GM12872 (cell line): Measurements from ENCODE around the gene SFT2D3.

ENCODE experiments used
- TF ChIP-seq, protein P1 (sequence below): IDR thresholded peaks from 3 replicates; pipeline ENCODE4 v1.5.1; 2011; ENCODE audit warnings: low read depth, mild to moderate bottlenecking, low read length, moderate library complexity; ENCODE audit not compliant: insufficient read depth

Gene SFT2D3

DNA sequence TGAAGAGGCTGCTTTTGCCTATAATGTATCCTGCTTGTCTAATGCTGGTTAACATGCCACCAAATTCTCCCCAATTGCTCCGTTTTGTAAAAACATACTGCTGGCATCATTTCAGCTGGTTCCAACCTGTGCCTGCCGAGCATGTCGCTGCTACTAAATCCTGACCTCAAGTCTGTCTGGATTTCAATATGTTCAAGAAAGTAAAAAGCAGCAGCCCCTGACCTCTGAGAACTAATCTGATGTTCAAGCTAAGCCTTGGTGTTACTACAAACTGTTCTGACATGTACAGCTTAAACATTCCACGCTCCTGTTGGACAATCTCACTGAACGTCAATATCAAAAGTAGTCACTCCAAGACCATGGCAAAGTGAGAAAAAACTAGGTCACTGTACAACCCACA, 46.3 kb downstream of the SFT2D3 start:
- TF ChIP-seq, protein P1, sequence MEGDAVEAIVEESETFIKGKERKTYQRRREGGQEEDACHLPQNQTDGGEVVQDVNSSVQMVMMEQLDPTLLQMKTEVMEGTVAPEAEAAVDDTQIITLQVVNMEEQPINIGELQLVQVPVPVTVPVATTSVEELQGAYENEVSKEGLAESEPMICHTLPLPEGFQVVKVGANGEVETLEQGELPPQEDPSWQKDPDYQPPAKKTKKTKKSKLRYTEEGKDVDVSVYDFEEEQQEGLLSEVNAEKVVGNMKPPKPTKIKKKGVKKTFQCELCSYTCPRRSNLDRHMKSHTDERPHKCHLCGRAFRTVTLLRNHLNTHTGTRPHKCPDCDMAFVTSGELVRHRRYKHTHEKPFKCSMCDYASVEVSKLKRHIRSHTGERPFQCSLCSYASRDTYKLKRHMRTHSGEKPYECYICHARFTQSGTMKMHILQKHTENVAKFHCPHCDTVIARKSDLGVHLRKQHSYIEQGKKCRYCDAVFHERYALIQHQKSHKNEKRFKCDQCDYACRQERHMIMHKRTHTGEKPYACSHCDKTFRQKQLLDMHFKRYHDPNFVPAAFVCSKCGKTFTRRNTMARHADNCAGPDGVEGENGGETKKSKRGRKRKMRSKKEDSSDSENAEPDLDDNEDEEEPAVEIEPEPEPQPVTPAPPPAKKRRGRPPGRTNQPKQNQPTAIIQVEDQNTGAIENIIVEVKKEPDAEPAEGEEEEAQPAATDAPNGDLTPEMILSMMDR: no peak

DNA sequence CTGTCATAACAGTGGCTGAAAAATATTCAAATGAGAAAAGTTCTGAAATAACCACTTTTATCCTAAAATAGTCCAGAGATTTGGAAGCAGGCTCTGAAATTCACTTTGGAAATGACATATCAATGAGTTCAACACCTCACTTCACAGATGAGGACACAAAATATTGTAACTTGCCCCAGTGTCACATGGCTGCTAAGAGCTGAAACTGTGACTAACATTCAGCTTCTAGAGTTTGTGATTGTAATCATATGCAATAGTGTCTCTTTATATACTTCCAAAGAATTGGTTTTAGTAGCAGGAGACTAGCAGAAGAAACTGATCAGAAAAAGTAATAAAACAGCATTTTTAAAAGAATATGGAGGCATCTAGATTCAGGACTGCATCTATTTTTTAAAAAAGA, 52.1 kb downstream of the SFT2D3 start:
- TF ChIP-seq, protein P1: no peak

DNA sequence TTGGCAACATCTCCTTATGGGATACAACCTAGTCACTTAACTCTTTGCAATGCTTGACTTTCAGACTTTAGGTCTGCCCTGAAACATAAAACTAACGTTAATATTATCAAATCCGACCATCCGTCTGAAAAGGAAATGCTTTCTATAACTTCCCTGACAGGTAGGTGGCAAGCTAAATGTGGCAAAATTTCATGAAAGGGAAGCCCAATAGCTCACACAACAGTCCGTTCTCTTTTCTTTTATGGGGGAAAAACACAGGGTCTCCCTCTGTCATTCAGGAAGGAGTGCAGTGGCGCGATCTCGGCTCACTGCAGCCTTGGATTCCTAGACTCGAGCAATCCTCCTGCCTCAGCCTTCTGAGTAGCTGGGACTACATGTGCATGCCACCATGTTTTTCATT, 52.9 kb downstream of the SFT2D3 start:
- TF ChIP-seq, protein P1: no peak
